Stimulated activated CD4-positive, alpha-beta T cell treated with anti-CD3 and anti-CD28 coated beads, Interleukin-2, amount 100 ng/mL, for 24 hours (primary cell): ENCODE measurements around the gene CD300C.
"Not testable (repeated sequence)": the region's sequence is repeated elsewhere in the genome, so short reads cannot be mapped to it uniquely, and the experiment has no call there.

ENCODE experiments used
- DNase-seq, 2 donors: peaks; one replicate each; pipeline ENCODE4 v3.0.0-alpha.2; 2020

CD300C gene

DNA sequence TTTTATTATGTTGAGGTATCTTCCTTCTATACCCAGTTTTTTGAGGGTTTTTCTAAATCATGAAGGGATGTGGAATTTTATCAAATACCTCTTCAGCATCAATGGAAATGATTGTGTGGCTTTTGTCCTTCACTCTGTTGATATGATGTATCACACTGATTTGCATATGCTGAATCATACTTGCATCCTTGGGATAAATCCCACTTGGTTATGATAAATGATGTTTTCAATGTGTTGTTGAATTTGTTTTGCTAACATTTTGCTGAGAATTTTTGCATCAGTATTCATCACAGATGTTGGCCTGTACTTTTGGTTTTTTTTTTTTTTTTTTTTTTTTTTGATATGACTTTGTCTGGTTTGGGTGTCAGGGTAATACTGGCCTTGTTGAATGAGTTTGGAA, 37.8 kb downstream of the CD300C start:
- DNase-seq = no peak

DNA sequence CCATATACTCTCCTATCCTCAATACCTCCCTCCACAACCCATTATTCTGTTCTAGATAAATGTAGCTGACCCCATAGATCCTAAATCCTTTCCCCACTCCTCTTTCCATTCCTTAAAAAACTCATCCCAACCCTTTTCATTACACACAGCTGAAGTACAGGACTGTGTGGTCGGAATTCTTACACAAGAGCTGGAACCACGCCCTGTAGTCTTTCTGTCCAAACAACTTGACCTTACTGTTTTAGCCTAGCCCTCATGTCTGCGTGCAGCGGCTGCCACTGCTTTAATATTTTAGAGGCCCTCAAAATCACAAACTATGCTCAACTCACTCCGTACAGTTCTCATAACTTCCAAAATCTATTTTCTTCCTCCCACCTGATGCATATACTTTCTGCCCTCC, 42.0 kb downstream of the CD300C start:
- not testable (repeated sequence) for DNase-seq

DNA sequence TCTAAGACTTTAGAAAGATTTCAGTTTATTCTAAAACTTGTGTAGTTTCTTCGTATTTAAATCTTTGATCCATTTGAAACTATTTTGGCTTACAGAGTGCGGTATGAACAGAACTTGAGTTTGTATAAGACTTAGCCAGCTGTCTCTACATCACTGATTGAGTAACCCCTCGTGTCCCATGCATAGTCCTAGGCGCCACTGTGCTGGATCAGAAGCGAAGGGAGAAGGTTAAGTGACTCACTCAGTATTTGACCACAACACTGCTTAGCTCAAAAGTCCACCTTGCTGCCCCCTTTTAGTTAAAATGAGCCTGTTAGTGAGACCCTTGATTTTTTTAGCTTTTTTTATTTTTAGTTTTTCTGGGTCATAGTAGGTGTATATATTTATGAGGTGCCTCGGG, 43.1 kb downstream of the CD300C start:
- no peak for DNase-seq

DNA sequence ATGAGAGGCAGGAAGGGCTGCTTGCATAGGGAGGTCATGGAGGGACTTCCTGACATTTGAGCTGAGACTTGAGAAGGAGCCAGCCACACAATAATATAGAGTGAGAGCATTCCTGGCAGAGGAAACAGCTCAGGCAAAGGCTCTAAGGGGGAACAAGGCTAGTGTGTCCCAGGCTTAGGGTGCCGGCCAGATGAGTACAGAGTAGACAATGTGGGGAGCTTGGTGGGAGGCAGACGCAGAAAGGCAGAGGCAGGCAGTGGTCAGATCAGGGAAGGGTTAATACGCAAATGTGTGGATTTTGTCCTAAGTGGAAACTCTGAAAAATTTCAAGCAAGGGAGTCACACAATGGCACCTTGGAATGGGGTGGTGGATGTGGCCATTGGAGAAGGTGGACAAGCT, 45.9 kb downstream of the CD300C start:
- no peak for DNase-seq

DNA sequence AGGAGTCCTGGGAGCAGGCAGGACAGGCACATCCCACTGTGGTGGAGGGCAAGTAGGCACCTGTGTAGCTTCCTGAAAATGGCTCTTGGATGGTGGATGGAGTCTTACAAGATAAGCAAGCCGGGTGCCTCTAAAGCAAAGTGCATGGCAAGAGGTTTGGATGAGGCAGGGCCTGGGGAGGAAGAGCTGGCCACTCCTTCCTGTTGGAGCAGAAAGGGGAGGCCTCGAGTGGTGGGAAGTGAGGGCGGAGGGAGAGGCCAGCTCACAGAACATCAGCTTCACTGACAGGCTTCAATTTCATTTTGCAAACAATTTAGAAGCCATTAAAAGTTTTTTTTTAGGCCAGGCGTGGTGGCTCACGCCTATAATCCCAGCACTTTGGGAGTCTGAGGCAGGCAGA, 48.4 kb downstream of the CD300C start:
- no peak for DNase-seq

DNA sequence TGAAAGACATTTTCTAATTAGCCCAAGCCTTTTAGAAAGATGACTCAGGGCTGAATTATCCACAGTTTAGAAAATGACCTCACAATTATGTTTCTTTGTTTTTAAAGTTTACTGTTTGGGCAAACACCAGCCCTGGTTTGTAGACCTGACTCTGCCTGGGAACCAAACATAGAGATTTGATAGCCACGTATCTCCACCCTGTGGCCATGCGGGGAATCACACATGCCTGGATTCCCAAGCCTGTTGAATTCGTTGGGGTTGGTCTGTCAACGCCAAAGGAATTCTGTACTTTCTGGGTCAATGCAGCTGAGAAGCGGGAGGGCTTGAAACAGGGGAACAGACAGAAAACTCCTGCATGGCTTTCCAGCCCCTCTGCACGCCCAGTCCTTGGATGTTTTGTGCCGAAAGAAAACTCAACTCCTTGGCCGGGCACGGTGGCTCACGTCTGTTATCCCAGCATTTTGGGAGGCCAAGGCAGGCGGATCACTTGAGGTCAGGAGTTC, 52.5 kb downstream of the CD300C start:
- DNase-seq = peak; percentile 72 to 74

DNA sequence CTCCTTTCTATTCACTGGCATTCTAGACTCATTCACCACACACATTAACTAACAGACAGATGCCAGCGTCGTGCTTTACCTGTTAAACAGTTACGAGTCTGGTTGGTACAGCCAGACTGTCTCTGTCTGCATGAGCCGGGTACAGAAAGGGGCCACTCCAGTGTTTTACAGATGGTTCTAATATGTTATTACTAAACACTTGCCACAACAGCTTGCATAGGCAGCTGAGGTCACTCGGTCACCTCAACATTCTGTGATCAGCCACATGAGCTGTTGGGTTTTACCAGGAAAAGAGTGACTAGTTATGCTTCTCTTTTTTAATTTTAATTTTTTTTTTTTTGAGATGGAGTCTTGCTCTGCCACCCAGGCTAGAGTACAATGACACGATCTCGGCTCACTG, 54.3 kb downstream of the CD300C start:
- no peak for DNase-seq
